ENCODE results near the gene SMYD3.
A peak's percentile ranks its signal among the peaks of the same experiment; 100 is the strongest.
"Not testable (repeated sequence)": the region's sequence is repeated elsewhere in the genome, so short reads cannot be mapped to it uniquely, and the experiment has no call there.

Gene SMYD3

GRCh38 chr1:246092136-246092535 lies 414.9 kb downstream of the SMYD3 start:
- no peak for DNase-seq

GRCh38 chr1:246091477-246091876 lies 415.6 kb downstream of the SMYD3 start:
- no peak for DNase-seq

- DNase-seq, result no peak
These were observed 420.9 kb downstream of the SMYD3 start for GRCh38 chr1:246086191-246086590.

GRCh38 chr1:246083416-246083815 lies 423.7 kb downstream of the SMYD3 start:
- no peak for DNase-seq

GRCh38 chr1:246081856-246082668 lies 425.0 kb downstream of the SMYD3 start:
- DNase-seq, result no peak

GRCh38 chr1:246081138-246081702 lies 425.9 kb downstream of the SMYD3 start:
- no peak for DNase-seq

GRCh38 chr1:246080031-246080430 lies 427.0 kb downstream of the SMYD3 start:
- DNase-seq, result no peak

- DNase-seq, result no peak
These were observed 428.2 kb downstream of the SMYD3 start for GRCh38 chr1:246078888-246079252.

- peak in 1 of 2 donors; percentile 57 for DNase-seq
These were observed 428.8 kb downstream of the SMYD3 start for GRCh38 chr1:246078126-246078887.

- no peak for DNase-seq
These were observed 429.6 kb downstream of the SMYD3 start for GRCh38 chr1:246077476-246077875.

- no peak for DNase-seq
These were observed 432.7 kb downstream of the SMYD3 start for GRCh38 chr1:246074421-246074820.

- DNase-seq, result no peak
These were observed 434.6 kb downstream of the SMYD3 start for GRCh38 chr1:246072456-246072955.

- DNase-seq, result peak in 1 of 2 donors; percentile 11
These were observed 435.1 kb downstream of the SMYD3 start for GRCh38 chr1:246071981-246072380.

GRCh38 chr1:246071561-246071960 lies 435.5 kb downstream of the SMYD3 start:
- DNase-seq, result not testable (repeated sequence)

GRCh38 chr1:246069581-246069980 lies 437.5 kb downstream of the SMYD3 start:
- no peak for DNase-seq

- no peak for DNase-seq
These were observed 438.2 kb downstream of the SMYD3 start for GRCh38 chr1:246068619-246069509.

- DNase-seq, result no peak
These were observed 438.9 kb downstream of the SMYD3 start for GRCh38 chr1:246068217-246068512.

GRCh38 chr1:246067432-246068216 lies 439.5 kb downstream of the SMYD3 start:
- DNase-seq, result peak in 1 of 2 donors; percentile 37

- DNase-seq, result no peak
These were observed 440.5 kb downstream of the SMYD3 start for GRCh38 chr1:246066573-246066972.

- DNase-seq, result no peak
These were observed 441.5 kb downstream of the SMYD3 start for GRCh38 chr1:246065592-246065991.

- DNase-seq, result no peak
These were observed 442.2 kb downstream of the SMYD3 start for GRCh38 chr1:246064891-246065290.
